GM11168 (cell line): ENCODE results near the gene CYP27C1.
"Not testable (repeated sequence)": the region's sequence is repeated elsewhere in the genome, so short reads cannot be mapped to it uniquely, and the experiment has no call there.

Experiments used
- in situ Hi-C: fragments of 300-500 bp; cut with MboI; formaldehyde crosslinking; loops from one replicate; pipeline ENCODE4 v1.12.0; 2022; ENCODE audit warnings: low sequenced_read_pairs; ENCODE audit not compliant: unreplicated experiment

Gene CYP27C1

GRCh38 chr2:127220102-127220767 is at the start of gene CYP27C1:
Gene CYP27C1, minus strand, starts transcription at chr2:127220299. Its CDS starts 29 bp downstream, at chr2:127220270.
- in situ Hi-C loops = no loop called here

- in situ Hi-C loops = no loop called here
Measured at GRCh38 chr2:127261804-127262406, 41.8 kb upstream of the CYP27C1 start.

- in situ Hi-C loops = no loop called here
Measured at GRCh38 chr2:127259355-127259754, 39.3 kb upstream of the CYP27C1 start.

GRCh38 chr2:127256866-127257265 is 36.8 kb upstream of the CYP27C1 start:
- in situ Hi-C loops = no loop called here

- in situ Hi-C loops = no loop called here
Measured at GRCh38 chr2:127256381-127256780, 36.3 kb upstream of the CYP27C1 start.

GRCh38 chr2:127255721-127256120 is 35.6 kb upstream of the CYP27C1 start:
- in situ Hi-C loops = no loop called here

- in situ Hi-C loops = no loop called here
Measured at GRCh38 chr2:127255146-127255545, 35.0 kb upstream of the CYP27C1 start.

GRCh38 chr2:127254386-127254981 is 34.4 kb upstream of the CYP27C1 start:
- in situ Hi-C loops = no loop called here

- in situ Hi-C loops = not testable (repeated sequence)
Measured at GRCh38 chr2:127241184-127241583, 21.1 kb upstream of the CYP27C1 start.

GRCh38 chr2:127239395-127239794 is 19.3 kb upstream of the CYP27C1 start:
- in situ Hi-C loops = no loop called here

- in situ Hi-C loops = not testable (repeated sequence)
Measured at GRCh38 chr2:127237768-127238167, 17.7 kb upstream of the CYP27C1 start.

GRCh38 chr2:127235082-127235702 is 15.1 kb upstream of the CYP27C1 start:
- in situ Hi-C loops = no loop called here

GRCh38 chr2:127233710-127234109 is 13.6 kb upstream of the CYP27C1 start:
- in situ Hi-C loops = no loop called here

GRCh38 chr2:127231130-127231865 is 11.2 kb upstream of the CYP27C1 start:
- in situ Hi-C loops = no loop called here

GRCh38 chr2:127229555-127229954 is 9.5 kb upstream of the CYP27C1 start:
- in situ Hi-C loops = no loop called here

GRCh38 chr2:127228102-127228501 is 8.0 kb upstream of the CYP27C1 start:
- in situ Hi-C loops = no loop called here

GRCh38 chr2:127227264-127227660 is 7.2 kb upstream of the CYP27C1 start:
- in situ Hi-C loops = not testable (repeated sequence)

- in situ Hi-C loops = no loop called here
Measured at GRCh38 chr2:127226520-127227263, 6.6 kb upstream of the CYP27C1 start.

- in situ Hi-C loops = no loop called here
Measured at GRCh38 chr2:127226132-127226519, 6.0 kb upstream of the CYP27C1 start.
